HEK293 (cell line): ENCODE data around the gene DOCK4.

ENCODE experiments used
- KLF16 ChIP-seq: fragments of 450-650 bp; formaldehyde crosslinking; IDR thresholded peaks from 2 replicates; pipeline ENCODE4 v1.5.1; 2017; ENCODE audit warnings: missing biosample characterization, missing genetic modification characterization
- MEIS1 ChIP-seq: sonication (generic); formaldehyde crosslinking; IDR thresholded peaks from 2 replicates; pipeline ENCODE4 v1.8.1; 2022; ENCODE audit warnings: missing genetic modification reagents, mild to moderate bottlenecking, borderline replicate concordance
- TF ChIP-seq, protein P1 (sequence below): fragments of 450-650 bp; formaldehyde crosslinking; IDR thresholded peaks from 2 replicates; pipeline ENCODE4 v1.5.1; 2016; ENCODE audit warnings: missing biosample characterization, missing genetic modification characterization
- TF ChIP-seq, protein P2 (sequence below): fragments of 450-650 bp; formaldehyde crosslinking; IDR thresholded peaks from 2 replicates; pipeline ENCODE4 v1.5.1; 2016; ENCODE audit warnings: missing biosample characterization, missing genetic modification characterization

DNA sequence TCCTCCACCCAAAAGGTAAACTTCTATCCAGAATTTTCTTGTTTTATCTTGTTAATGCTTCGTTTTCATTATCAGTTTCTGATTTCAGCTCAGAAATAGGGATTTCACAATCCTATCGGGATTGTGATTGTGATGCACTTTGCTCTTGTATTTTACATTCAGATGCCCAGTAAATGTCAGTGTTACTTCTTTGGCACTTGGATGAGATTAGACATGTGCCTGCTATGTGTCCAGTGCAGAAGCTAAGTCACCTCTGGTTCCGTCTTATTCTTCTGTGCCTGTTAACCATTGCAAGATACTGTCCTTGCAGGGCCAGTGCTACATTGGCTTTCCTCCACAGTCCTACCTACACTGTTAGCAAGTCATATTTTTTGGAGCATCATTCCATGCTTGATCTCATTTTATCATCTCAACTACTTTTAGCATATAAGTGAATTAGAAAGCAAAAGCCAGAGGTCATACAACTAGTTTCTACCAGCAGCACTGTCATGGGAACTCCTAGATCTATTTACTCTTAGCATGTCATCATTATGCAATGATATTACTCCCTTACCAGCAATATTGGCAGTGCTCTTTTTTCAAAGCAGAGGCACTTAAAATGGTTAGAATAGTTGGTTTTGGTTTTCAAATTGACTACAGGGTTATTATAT is 27.0 kb upstream of the DOCK4 start:
- TF ChIP-seq, protein P1, sequence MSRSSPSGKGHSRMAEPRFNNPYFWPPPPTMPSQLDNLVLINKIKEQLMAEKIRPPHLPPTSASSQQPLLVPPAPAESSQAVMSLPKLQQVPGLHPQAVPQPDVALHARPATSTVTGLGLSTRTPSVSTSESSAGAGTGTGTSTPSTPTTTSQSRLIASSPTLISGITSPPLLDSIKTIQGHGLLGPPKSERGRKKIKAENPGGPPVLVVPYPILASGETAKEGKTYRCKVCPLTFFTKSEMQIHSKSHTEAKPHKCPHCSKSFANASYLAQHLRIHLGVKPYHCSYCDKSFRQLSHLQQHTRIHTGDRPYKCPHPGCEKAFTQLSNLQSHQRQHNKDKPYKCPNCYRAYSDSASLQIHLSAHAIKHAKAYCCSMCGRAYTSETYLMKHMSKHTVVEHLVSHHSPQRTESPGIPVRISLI: no peak
- TF ChIP-seq, protein P2, sequence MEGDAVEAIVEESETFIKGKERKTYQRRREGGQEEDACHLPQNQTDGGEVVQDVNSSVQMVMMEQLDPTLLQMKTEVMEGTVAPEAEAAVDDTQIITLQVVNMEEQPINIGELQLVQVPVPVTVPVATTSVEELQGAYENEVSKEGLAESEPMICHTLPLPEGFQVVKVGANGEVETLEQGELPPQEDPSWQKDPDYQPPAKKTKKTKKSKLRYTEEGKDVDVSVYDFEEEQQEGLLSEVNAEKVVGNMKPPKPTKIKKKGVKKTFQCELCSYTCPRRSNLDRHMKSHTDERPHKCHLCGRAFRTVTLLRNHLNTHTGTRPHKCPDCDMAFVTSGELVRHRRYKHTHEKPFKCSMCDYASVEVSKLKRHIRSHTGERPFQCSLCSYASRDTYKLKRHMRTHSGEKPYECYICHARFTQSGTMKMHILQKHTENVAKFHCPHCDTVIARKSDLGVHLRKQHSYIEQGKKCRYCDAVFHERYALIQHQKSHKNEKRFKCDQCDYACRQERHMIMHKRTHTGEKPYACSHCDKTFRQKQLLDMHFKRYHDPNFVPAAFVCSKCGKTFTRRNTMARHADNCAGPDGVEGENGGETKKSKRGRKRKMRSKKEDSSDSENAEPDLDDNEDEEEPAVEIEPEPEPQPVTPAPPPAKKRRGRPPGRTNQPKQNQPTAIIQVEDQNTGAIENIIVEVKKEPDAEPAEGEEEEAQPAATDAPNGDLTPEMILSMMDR (tag by site-specific recombination): no peak
- TF ChIP-seq MEIS1 (CRISPR knock-in tag) (no peak), KLF16 (tag by site-specific recombination) (no peak)
